Caco-2 (cell line): ENCODE measurements around the gene POLR2L. TPM values are rescaled to one million over a fixed set of nuclear protein-coding genes. Genes with fewer than 3 reads are reported as not detected.

Experiments used
- BruUV-seq: library from RNA; stranded (reverse); fragments of 400-500 nt; replicated peaks from 2 replicates; lab custom pipeline; 2021; lab: Mats Ljungman, UMichigan
- CTCF ChIA-PET: fragments of 300-600 bp; sonication (Branson Sonifier 250); formaldehyde crosslinking; loops from one replicate; lab custom pipeline; 2022; ENCODE audit warnings: antibody characterized with exemption; lab: Charles Lee
- POLR2A ChIA-PET: fragments of 300-600 bp; sonication (Branson Sonifier 250); formaldehyde crosslinking; loops from one replicate; lab custom pipeline; 2022; ENCODE audit warnings: antibody characterized with exemption; lab: Charles Lee
- DNase-seq, 2 experiments: peaks; one replicate each; pipeline versions ENCODE4 v3.0.0 to v3.0.0-alpha.2; 2020 to 2022
- H3K27me3 ChIP-seq: replicated peaks from 2 replicates; pipeline ENCODE4 v1.6.0; 2011; ENCODE audit warnings: low read length; ENCODE audit not compliant: control insufficient read depth, insufficient read depth
- H3K36me3 ChIP-seq: 2 replicates; pipeline ENCODE4 v1.5.1; 2011; ENCODE audit warnings: low read length; ENCODE audit not compliant: control insufficient read depth, insufficient read depth
- H3K4me1 ChIP-seq: fragments of 250-450 bp; sonication (Bioruptor Pico); 2 replicates; pipeline ENCODE4 v1.5.1; 2020; ENCODE audit warnings: mild to moderate bottlenecking
- H3K4me3 ChIP-seq: 2 replicates; pipeline ENCODE4 v1.5.1; 2011; ENCODE audit warnings: low read depth, mild to moderate bottlenecking, control low read depth, low read length
- H3K9me3 ChIP-seq: fragments of 250-450 bp; sonication (Bioruptor Pico); 2 replicates; pipeline ENCODE4 v1.5.1; 2020; ENCODE audit warnings: mild to moderate bottlenecking, moderate library complexity
- H3K27ac Mint-ChIP-seq: one replicate; pipeline ENCODE4 v1.8.0; 2022; ENCODE audit warnings: mixed read lengths; ENCODE audit not compliant: unreplicated experiment
- H3K27me3 Mint-ChIP-seq: one replicate; pipeline ENCODE4 v1.8.0; 2022; ENCODE audit warnings: mixed read lengths; ENCODE audit not compliant: insufficient read depth, unreplicated experiment
- H3K36me3 Mint-ChIP-seq: one replicate; pipeline ENCODE4 v1.8.0; 2022; ENCODE audit warnings: mild to moderate bottlenecking, mixed read lengths; ENCODE audit not compliant: insufficient read depth, unreplicated experiment
- H3K4me1 Mint-ChIP-seq: one replicate; pipeline ENCODE4 v1.8.0; 2022; ENCODE audit warnings: low read depth, mixed read lengths; ENCODE audit not compliant: unreplicated experiment
- H3K4me3 Mint-ChIP-seq: one replicate; pipeline ENCODE4 v1.8.0; 2022; ENCODE audit warnings: mild to moderate bottlenecking, moderate library complexity, mixed read lengths; ENCODE audit not compliant: unreplicated experiment
- H3K9me3 Mint-ChIP-seq: one replicate; pipeline ENCODE4 v1.8.0; 2022; ENCODE audit warnings: mixed read lengths; ENCODE audit not compliant: unreplicated experiment
- CTCF ChIP-seq, 2 experiments: fragments of 200-600 bp in 1 of 2; IDR thresholded peaks; 1 replicate in 1 of 2; 2 replicates in 1 of 2; pipeline versions ENCODE4 v1.5.1 to v1.8.0; 2011 to 2022; ENCODE audit warnings: antibody characterized with exemption in 1 of 2, control low read depth in 1 of 2, inconsistent platforms in 1 of 2, low read depth in 1 of 2, low read length in 1 of 2, mild to moderate bottlenecking in 1 of 2, moderate library complexity in 1 of 2; ENCODE audit not compliant: insufficient read depth in 1 of 2, severe bottlenecking in 1 of 2, unreplicated experiment in 1 of 2
- intact Hi-C: fragments of 100-400 bp; cut with micrococcal nuclease; formaldehyde crosslinking; loops from one replicate; pipeline ENCODE4 v1.10.0; 2022; ENCODE audit not compliant: unreplicated experiment
- total RNA-seq: library from RNA; stranded (reverse); gene quantifications from 2 replicates; pipeline ENCODE4 v1.2.3, GENCODE V29; 2022

Gene POLR2L
- total RNA-seq, 1 experiment from 2014 or later, result 139 TPM

GRCh38 chr11:887589-887988 lies 45.3 kb upstream of the POLR2L start:
- peaks cover 38% of the 10 kb centered on the region for H3K36me3 Mint-ChIP-seq
- no peaks in the 10 kb centered on the region for H3K9me3 ChIP-seq
- POLR2A ChIA-PET, result no interaction called here
- intact Hi-C loops, result no loop called here
- CTCF ChIA-PET, result no interaction called here
- H3K27me3 ChIP-seq, result no peaks in the 10 kb centered on the region
- H3K4me3 ChIP-seq, result no peak overlapping the region
- H3K27me3 Mint-ChIP-seq, result no peaks in the 10 kb centered on the region
- no TSS peak for BruUV-seq
- no peak for DNase-seq
- TF ChIP-seq CTCF (IDR thresholded peaks at IDR 0.05; ENCODE audit: insufficient read depth in 1 of 2, low read depth in 1 of 2, low read length in 1 of 2, severe bottlenecking in 1 of 2, unreplicated experiment in 1 of 2), result no peak
- no peaks in the 10 kb centered on the region for H3K4me1 Mint-ChIP-seq
- H3K27ac Mint-ChIP-seq, result no peak overlapping the region
- H3K9me3 Mint-ChIP-seq, result no peaks in the 10 kb centered on the region
- peaks cover 3% of the 10 kb centered on the region for H3K36me3 ChIP-seq
- H3K4me3 Mint-ChIP-seq, result no peak overlapping the region
- no peaks in the 10 kb centered on the region for H3K4me1 ChIP-seq

GRCh38 chr11:886568-886967 lies 44.2 kb upstream of the POLR2L start:
- no peaks in the 10 kb centered on the region for H3K9me3 ChIP-seq
- no peak for TF ChIP-seq CTCF (IDR thresholded peaks at IDR 0.05; ENCODE audit: insufficient read depth in 1 of 2, low read depth in 1 of 2, low read length in 1 of 2, severe bottlenecking in 1 of 2, unreplicated experiment in 1 of 2)
- H3K27me3 ChIP-seq, result no peaks in the 10 kb centered on the region
- H3K27ac Mint-ChIP-seq, result no peak overlapping the region
- no peaks in the 10 kb centered on the region for H3K4me1 Mint-ChIP-seq
- ChIA-PET CTCF (interaction anchor here (0.7 kb wide), 1 partner anchor 526 kb away, joined by 3 read pairs; no protein-coding TSS in a partner anchor), POLR2A (no interaction called here)
- intact Hi-C loops, result no loop called here
- BruUV-seq, result no TSS peak
- H3K4me3 ChIP-seq, result no peak overlapping the region
- no peak overlapping the region for H3K4me3 Mint-ChIP-seq
- H3K36me3 ChIP-seq, result peaks cover 3% of the 10 kb centered on the region
- H3K9me3 Mint-ChIP-seq, result no peaks in the 10 kb centered on the region
- no peaks in the 10 kb centered on the region for H3K4me1 ChIP-seq
- peaks cover 48% of the 10 kb centered on the region for H3K36me3 Mint-ChIP-seq
- DNase-seq, result no peak
- H3K27me3 Mint-ChIP-seq, result no peaks in the 10 kb centered on the region

DNA sequence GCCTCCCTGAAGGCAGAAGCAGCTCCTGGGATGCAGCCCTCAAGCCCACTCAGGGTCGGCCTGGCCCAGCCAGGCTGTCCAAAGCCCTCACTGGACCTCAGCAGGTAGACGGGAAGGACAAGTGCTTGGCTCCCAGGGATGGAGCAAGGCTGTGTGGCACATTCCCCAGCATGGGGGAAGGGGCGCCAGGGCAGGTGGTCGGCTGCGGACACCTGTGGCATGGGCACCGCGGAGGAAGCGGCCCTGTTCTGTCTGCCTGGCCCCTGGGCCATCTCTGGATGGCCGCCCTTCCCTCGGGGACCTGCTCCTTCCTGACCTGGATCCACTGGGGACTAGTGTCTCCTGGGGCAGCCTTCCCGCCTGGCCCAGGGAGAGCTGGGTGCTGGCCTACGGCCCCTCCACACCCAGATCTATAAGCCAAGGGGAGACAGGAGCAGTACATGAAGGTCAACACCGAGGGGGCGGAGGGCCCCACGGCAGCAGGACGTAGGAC lies 42.3 kb upstream of the POLR2L start:
- Mint-ChIP-seq H3K36me3 (peaks cover 51% of the 10 kb centered on the region), H3K27ac (no peak overlapping the region), H3K9me3 (no peaks in the 10 kb centered on the region), H3K27me3 (no peaks in the 10 kb centered on the region), H3K4me1 (no peaks in the 10 kb centered on the region), H3K4me3 (no peak overlapping the region)
- Histone ChIP-seq H3K36me3 (peaks cover 3% of the 10 kb centered on the region), H3K9me3 (no peaks in the 10 kb centered on the region), H3K4me1 (no peaks in the 10 kb centered on the region), H3K27me3 (no peaks in the 10 kb centered on the region), H3K4me3 (no peak overlapping the region)
- TF ChIP-seq CTCF (IDR thresholded peaks at IDR 0.05; ENCODE audit: insufficient read depth in 1 of 2, low read depth in 1 of 2, low read length in 1 of 2, severe bottlenecking in 1 of 2, unreplicated experiment in 1 of 2), result no peak
- POLR2A ChIA-PET, result interaction anchor here (0.5 kb wide), 1 partner anchor 66 kb away, joined by 3 read pairs; the partner anchor contains the start of gene PNPLA2
- intact Hi-C loops, result no loop called here
- no TSS peak for BruUV-seq
- no peak for DNase-seq
- CTCF ChIA-PET, result no interaction called here
